ENCODE results near the gene SPDYE1. TPM values are rescaled to one million over a fixed set of nuclear protein-coding genes. Genes with fewer than 3 reads are reported as not detected.
"Not testable (repeated sequence)": the region's sequence is repeated elsewhere in the genome, so short reads cannot be mapped to it uniquely, and the experiment has no call there.

The SPDYE1 gene
- total RNA-seq, 4 donors from 2014 or later: not detected

DNA sequence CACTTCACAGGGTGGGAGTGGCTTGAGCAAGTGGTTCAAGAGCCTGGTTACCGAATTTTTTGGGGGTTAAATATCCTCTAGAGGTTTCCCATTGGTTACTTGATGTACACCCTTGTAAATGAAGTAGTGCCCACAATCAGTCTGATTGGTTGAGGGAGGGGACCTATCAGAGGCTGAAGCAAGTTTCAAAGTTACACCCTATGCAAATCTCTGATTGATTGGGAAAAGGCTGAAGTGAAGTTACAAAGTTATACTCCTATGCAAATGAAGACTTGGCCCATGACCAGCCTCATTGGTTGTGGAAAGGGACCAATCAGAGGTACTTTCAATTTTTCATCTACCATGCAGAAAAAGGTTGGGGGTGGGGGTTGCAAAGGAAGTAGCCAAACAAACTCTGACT, 36.8 kb upstream of the SPDYE1 start:
- DNase-seq: no peak
- peaks cover 0 to 73% (median 0%) of the 10 kb centered on the region in 3 donors for H3K36me3 ChIP-seq
- H3K27me3 ChIP-seq: no peaks in the 10 kb centered on the region
- no peak overlapping the region for H3K27ac ChIP-seq
- 26 to 29% methylated on average over 1 of the region's 1 CpG for WGBS, 2 donors
- no peak for TF ChIP-seq POLR2A (IDR thresholded peaks at IDR 0.05)
- TF ChIP-seq CTCF (IDR thresholded peaks at IDR 0.05): no peak
- no peak overlapping the region for H3K4me3 ChIP-seq
- H3K4me1 ChIP-seq: no peaks in the 10 kb centered on the region
- H3K9me3 ChIP-seq: no peaks in the 10 kb centered on the region
- intact Hi-C loops (cut with DNase I): no loop called here

GRCh38 chr7:43966392-43966791, 31.3 kb upstream of the SPDYE1 start:
- H3K9me3 ChIP-seq; intact Hi-C loops (cut with DNase I); H3K27me3 ChIP-seq; H3K27ac ChIP-seq; H3K4me3 ChIP-seq; DNase-seq; H3K4me1 ChIP-seq: not testable (repeated sequence)
- WGBS, 2 donors: 100% methylated on average over 1 to 2 of the region's 3 CpGs
- peaks cover 0 to 56% (median 0%) of the 10 kb centered on the region in 3 donors for H3K36me3 ChIP-seq

GRCh38 chr7:43968172-43969040, 29.3 kb upstream of the SPDYE1 start:
- 83 to 88% methylated on average over 2 of the region's 20 CpGs for WGBS, 2 donors
- H3K36me3 ChIP-seq: peaks cover 0 to 40% (median 0%) of the 10 kb centered on the region in 3 donors
- DNase-seq; H3K27ac ChIP-seq; H3K27me3 ChIP-seq; H3K4me3 ChIP-seq; H3K4me1 ChIP-seq; intact Hi-C loops (cut with DNase I); H3K9me3 ChIP-seq: not testable (repeated sequence)

DNA sequence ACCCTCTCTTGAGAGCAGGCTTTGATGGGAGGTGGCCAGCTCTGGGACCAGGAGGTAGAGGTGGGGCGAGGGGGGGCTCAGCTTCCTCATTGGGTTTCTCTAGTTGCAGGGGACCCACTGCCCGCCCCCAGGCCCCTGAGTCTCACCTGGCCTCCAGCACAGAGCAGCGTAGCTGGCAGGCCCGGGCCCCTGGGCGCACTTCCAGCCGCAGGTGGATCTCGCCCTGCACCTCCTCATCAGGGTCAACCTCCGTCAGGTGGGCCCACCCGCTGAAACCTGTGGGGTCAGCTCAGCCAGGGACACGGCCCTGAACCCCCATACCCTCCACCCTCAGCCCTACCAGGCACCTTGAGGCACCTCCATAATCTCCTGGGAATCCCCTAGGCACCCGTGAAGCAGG, 28.1 kb upstream of the SPDYE1 start:
- H3K27ac ChIP-seq; H3K4me1 ChIP-seq; H3K9me3 ChIP-seq; H3K4me3 ChIP-seq; intact Hi-C loops (cut with DNase I); H3K27me3 ChIP-seq; DNase-seq: not testable (repeated sequence)
- peaks cover 0 to 30% (median 0%) of the 10 kb centered on the region in 3 donors for H3K36me3 ChIP-seq
- no CpG with 5 or more reads among the region's 11 CpGs for WGBS, 2 donors

GRCh38 chr7:43970698-43971097, 27.0 kb upstream of the SPDYE1 start:
- not testable (repeated sequence) for H3K4me3 ChIP-seq, H3K9me3 ChIP-seq
- no CpG with 5 or more reads among the region's 5 CpGs for WGBS, 2 donors

DNA sequence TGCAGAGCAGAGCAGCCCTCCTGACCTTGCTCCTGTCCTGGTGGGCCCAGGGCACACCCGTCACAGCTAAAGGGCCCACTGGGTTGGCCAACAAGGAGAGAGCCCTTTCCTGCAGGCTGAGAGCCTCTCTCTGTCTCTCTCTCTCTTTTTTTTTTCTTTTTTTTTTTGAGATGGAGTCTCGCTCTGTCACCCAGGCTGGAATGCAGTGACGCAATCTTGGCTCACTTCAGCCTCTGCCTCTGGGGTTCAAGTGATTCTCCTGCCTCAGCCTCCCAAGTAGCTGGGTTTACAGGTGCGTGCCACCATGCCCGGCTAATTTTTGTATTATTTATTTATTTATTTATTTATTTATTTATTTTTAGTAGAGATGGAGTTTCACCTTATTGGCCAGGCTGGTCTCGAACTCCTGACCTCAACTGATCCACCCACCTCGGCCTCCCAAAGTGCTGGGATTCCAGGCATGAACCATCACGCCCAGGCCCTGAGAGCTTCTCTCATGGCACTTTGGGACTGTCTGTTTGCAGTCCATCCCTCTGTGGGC, 23.6 kb upstream of the SPDYE1 start:
- Histone ChIP-seq H3K36me3 (peaks cover 0 to 18% (median 0%) of the 10 kb centered on the region in 3 donors), H3K27ac (peak overlapping the region in 1 of 4 donors; percentile 39)
- H3K4me3 ChIP-seq; H3K4me1 ChIP-seq; DNase-seq; intact Hi-C loops (cut with DNase I); H3K9me3 ChIP-seq; H3K27me3 ChIP-seq: not testable (repeated sequence)
- 80% methylated on average over 1 to 5 of the region's 8 CpGs for WGBS, 2 donors

More at GRCh38 chr7:43970698-43971097, 27.0 kb upstream of the SPDYE1 start:
- H3K27ac ChIP-seq; intact Hi-C loops (cut with DNase I); H3K4me1 ChIP-seq; DNase-seq; H3K27me3 ChIP-seq: not testable (repeated sequence)
- H3K36me3 ChIP-seq: peaks cover 0 to 24% (median 0%) of the 10 kb centered on the region in 3 donors

DNA sequence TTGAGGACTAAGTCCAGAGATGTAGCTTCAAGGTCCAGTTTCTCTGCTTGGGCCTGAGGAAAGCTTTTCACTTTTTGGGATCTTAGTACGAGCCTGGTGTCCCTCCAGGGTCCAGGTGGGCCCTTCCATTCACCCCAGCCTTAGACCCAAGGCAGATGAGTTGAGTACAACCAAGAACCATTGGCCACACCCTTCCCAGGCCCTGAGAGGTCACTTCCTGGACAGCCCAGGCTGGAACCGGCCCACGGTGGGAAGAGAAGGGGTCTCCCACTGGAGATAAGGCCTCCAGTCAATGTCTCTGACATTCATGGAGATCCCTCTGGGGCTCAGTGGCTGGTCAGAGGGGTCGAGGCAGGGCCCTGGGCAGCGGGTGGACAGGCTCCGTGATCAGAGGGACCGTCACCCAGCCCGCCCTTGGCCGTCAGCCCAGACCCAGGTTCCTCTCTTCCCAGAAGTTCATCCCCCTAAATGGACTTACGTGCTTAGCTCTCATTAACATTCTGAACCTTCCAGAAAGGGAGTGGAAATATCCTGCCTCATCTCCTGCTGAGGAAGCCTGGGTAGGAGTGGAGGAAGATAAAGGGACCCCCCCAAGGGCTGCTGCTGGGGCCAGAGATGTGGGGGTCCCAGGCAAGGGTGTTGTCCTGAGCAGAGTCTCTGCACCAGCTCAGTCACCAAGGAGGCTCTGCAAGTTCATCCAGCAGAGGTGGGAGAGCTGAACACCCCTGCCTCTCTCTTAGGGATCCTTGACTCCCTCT, 22.8 kb upstream of the SPDYE1 start:
- H3K4me1 ChIP-seq; H3K4me3 ChIP-seq; intact Hi-C loops (cut with DNase I); H3K9me3 ChIP-seq; H3K27me3 ChIP-seq; DNase-seq: not testable (repeated sequence)
- peak overlapping the region in 2 of 4 donors; percentile 14 to 39 for H3K27ac ChIP-seq
- WGBS, 2 donors: 90% methylated on average over 2 of the region's 10 CpGs; no CpG with 5 or more reads in 1 of the 2 donors
- peaks cover 0 to 18% (median 0%) of the 10 kb centered on the region in 3 donors for H3K36me3 ChIP-seq

DNA sequence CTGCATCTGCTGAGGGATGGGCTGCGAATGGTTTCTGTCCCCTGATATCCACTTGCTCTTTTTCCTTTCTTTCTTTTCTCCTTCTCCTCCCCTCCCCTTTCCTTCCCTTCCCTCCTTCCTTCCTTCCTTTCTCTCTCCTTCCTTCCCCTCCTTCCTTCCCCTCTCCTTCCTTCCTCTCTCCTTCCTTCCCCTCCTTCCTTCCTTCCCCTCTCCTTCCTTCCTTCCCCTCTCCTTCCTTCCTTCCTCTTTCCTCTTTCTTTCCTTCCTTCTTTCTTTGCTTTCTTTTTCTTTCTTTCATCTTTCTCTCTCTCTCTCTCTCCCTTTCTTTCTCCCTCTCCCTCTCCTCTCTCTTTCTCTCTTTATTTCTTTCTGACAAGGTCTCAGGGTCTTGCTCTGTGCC, 20.2 kb upstream of the SPDYE1 start:
- no peak for TF ChIP-seq POLR2A (IDR thresholded peaks at IDR 0.05)
- no peak for TF ChIP-seq CTCF (IDR thresholded peaks at IDR 0.05)
- H3K36me3 ChIP-seq: peaks cover 0 to 17% (median 0%) of the 10 kb centered on the region in 3 donors
- DNase-seq: no peak
- H3K9me3 ChIP-seq: no peaks in the 10 kb centered on the region
- intact Hi-C loops (cut with DNase I): no loop called here
- no peaks in the 10 kb centered on the region for H3K4me1 ChIP-seq
- no peak overlapping the region for H3K27ac ChIP-seq
- no peak overlapping the region for H3K4me3 ChIP-seq
- no peaks in the 10 kb centered on the region for H3K27me3 ChIP-seq
- WGBS, 2 donors: 100% methylated on average over 1 of the region's 1 CpG

GRCh38 chr7:43978102-43978501, 19.6 kb upstream of the SPDYE1 start:
- 58 to 82% methylated on average over 6 to 10 of the region's 11 CpGs for WGBS, 2 donors
- H3K4me3 ChIP-seq; H3K27me3 ChIP-seq; intact Hi-C loops (cut with DNase I); H3K9me3 ChIP-seq; H3K27ac ChIP-seq; H3K4me1 ChIP-seq; DNase-seq: not testable (repeated sequence)
- peaks cover 0 to 18% (median 0%) of the 10 kb centered on the region in 3 donors for H3K36me3 ChIP-seq

DNA sequence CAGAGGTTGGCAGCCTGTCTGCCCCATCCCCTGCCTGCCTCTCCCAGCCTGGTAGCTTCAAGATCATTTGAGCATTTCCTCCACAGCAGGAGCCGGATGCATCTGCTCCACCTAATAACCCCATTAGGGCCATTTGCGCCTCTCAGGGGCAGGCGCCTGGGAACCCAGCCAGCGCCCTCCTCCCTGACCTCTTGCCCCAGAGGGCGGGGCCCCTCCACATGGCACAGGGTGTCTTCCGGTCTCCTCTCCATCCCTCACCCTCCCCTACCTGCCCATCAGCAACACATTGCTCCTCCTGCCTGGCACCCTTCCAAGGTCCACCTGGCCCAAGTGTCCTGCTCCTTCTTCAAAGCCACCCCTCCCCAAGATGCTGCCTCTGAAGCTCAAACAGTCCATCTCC, 14.8 kb upstream of the SPDYE1 start:
- DNase-seq; H3K27me3 ChIP-seq; H3K9me3 ChIP-seq; H3K4me3 ChIP-seq; intact Hi-C loops (cut with DNase I); H3K27ac ChIP-seq: not testable (repeated sequence)
- no CpG with 5 or more reads among the region's 6 CpGs for WGBS, 2 donors
- Histone ChIP-seq H3K36me3 (peaks cover 0 to 46% (median 0%) of the 10 kb centered on the region in 3 donors), H3K4me1 (peaks cover 0 to 22% (median 0%) of the 10 kb centered on the region in 3 donors)
